ENCODE measurements around the gene COL27A1.
"Not testable (repeated sequence)": the region's sequence is repeated elsewhere in the genome, so short reads cannot be mapped to it uniquely, and the experiment has no call there.

The COL27A1 gene

DNA sequence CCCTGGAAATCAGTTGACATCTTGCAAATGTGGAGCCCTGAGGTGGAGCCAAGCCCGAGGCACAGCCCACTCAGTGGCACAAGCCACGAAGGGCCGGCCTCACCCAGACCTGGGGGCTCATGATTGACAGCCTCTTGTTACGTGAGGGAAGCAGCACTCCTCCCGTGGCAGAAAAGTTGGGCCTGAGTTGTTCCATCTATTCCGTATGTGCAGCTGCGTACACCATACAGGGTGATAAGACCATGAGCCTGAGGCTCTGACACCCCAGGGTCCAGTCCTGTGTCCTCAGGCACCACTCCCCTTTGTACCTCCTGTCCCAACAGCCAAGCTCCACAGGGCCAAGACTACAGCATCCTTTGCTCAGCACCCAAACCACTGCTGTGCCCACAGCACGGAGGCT lies 172.4 kb downstream of the COL27A1 start:
- TF ChIP-seq Cebpa-rat (IDR thresholded peaks at IDR 0.05) = no peak
- Histone ChIP-seq H3K4me2 (no peak overlapping the region), H3K4me3 (no peak overlapping the region), H3K4me1 (0 out of 20 replicates have a peak, but pooled peaks cover 0 to 5% (median 0%) of the 10 kb centered on the region in 10 experiments), H3K9ac (no peak overlapping the region), H3K27me3 (no peaks in the 10 kb centered on the region), H3K27ac (no peak overlapping the region), H3K36me3 (no peaks in the 10 kb centered on the region), H4K20me1 (peaks cover 0 to 4% (median 0%) of the 10 kb centered on the region in 11 experiments; a peak in 3 of 22 replicates), H3K9me3 (replicated peaks in 1 of 11) (peaks cover 0 to 8% (median 0%) of the 10 kb centered on the region in 11 experiments; a peak in 3 of 22 replicates)

- H3K9ac ChIP-seq; H3K4me3 ChIP-seq; H3K36me3 ChIP-seq; H4K20me1 ChIP-seq; H3K4me1 ChIP-seq; H3K27me3 ChIP-seq; H3K4me2 ChIP-seq; H3K27ac ChIP-seq; H3K9me3 ChIP-seq (replicated peaks in 1 of 11): not testable (repeated sequence)
These were observed 173.1 kb downstream of the COL27A1 start for GRCh38 chr9:114328357-114328820.

GRCh38 chr9:114328937-114329624 lies 173.7 kb downstream of the COL27A1 start:
- H4K20me1 ChIP-seq, H3K9ac ChIP-seq, H3K36me3 ChIP-seq: not testable (repeated sequence)

GRCh38 chr9:114329625-114330022 lies 174.3 kb downstream of the COL27A1 start, which contains the start of gene ORM2:
Gene ORM2 (plus strand): TSS chr9:114329869. CDS start chr9:114329905, 36 bp downstream.
- H3K4me1 ChIP-seq, H3K27ac ChIP-seq, H3K4me2 ChIP-seq, H3K4me3 ChIP-seq, H3K27me3 ChIP-seq, H3K36me3 ChIP-seq, H4K20me1 ChIP-seq, H3K9ac ChIP-seq: not testable (repeated sequence)
- H3K9me3 ChIP-seq (replicated peaks in 1 of 11) = peaks cover 0 to 11% (median 3%) of the 10 kb centered on the region in 11 experiments; a peak in 11 of 22 replicates

More at GRCh38 chr9:114328937-114329624, 173.7 kb downstream of the COL27A1 start:
- H3K27me3 ChIP-seq; H3K27ac ChIP-seq; H3K4me2 ChIP-seq; H3K4me3 ChIP-seq; H3K4me1 ChIP-seq; H3K9me3 ChIP-seq (replicated peaks in 1 of 11): not testable (repeated sequence)

GRCh38 chr9:114330636-114331035 lies 175.3 kb downstream of the COL27A1 start:
- H3K27ac ChIP-seq = no peak overlapping the region
- peaks cover 13 to 15% (median 14%) of the 10 kb centered on the region in 11 experiments for H3K36me3 ChIP-seq
- no peak overlapping the region for H3K4me3 ChIP-seq
- H3K9me3 ChIP-seq (replicated peaks in 1 of 11) = peaks cover 0 to 20% (median 8%) of the 10 kb centered on the region in 11 experiments; a peak in 11 of 22 replicates
- no peak overlapping the region for H3K9ac ChIP-seq
- no peak for TF ChIP-seq Cebpa-rat (IDR thresholded peaks at IDR 0.05)
- H3K27me3 ChIP-seq = no peaks in the 10 kb centered on the region
- peaks cover 0 to 4% (median 0%) of the 10 kb centered on the region in 11 experiments; a peak in 4 of 22 replicates for H4K20me1 ChIP-seq
- H3K4me1 ChIP-seq = peaks cover 0 to 11% (median 0%) of the 10 kb centered on the region in 10 experiments; a peak in 2 of 20 replicates
- no peak overlapping the region for H3K4me2 ChIP-seq

DNA sequence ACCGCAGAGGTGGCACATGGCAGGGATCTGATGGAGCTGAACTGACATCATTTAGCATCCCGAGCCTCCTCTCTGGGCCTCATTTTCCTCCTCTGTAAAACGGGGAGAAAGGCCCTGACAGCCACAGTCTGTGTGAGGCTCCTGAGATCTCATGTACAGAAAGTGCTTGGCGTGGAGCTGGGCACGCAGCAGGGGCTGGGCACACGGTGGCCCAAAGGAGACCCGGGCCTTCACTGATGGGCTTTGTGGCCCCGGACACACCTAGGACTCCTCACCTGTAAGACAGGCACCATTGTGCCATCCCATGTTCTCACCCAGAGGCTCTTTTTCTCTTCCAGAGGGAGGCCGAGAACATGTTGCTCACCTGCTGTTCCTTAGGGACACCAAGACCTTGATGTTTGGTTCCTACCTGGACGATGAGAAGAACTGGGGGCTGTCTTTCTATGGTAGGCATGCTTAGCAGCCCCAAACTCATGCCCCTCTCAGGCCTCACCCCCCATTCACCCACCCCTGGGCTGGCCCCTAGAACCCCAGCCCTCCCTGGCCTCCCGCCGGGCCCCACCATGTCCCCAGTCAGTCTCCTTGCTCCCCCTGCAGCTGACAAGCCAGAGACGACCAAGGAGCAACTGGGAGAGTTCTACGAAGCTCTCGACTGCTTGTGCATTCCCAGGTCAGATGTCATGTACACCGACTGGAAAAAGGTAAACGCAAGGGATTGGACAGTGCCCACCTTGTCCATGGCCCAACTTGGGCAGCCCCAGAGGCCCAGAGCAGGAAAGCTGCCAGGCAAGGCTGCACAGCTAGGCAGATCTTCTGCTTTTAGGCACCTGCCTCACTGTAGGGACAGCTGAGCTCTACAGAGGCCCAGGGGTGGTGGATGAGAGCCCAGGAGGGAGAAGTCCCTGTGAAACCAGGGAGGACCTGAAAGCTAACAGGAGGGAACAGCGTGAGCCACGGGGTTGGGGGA lies 176.2 kb downstream of the COL27A1 start:
- H3K9ac ChIP-seq, H3K27me3 ChIP-seq, H3K4me2 ChIP-seq, H3K27ac ChIP-seq, H3K4me3 ChIP-seq: not testable (repeated sequence)
- Histone ChIP-seq H4K20me1 (peaks cover 0 to 13% (median 0%) of the 10 kb centered on the region in 11 experiments; a peak in 4 of 22 replicates), H3K36me3 (peaks cover 21 to 23% (median 23%) of the 10 kb centered on the region in 11 experiments), H3K4me1 (peaks cover 0 to 13% (median 5%) of the 10 kb centered on the region in 10 experiments; a peak in 4 of 20 replicates), H3K9me3 (replicated peaks in 1 of 11) (peaks cover 0 to 29% (median 8%) of the 10 kb centered on the region in 11 experiments; a peak in 11 of 22 replicates)

DNA sequence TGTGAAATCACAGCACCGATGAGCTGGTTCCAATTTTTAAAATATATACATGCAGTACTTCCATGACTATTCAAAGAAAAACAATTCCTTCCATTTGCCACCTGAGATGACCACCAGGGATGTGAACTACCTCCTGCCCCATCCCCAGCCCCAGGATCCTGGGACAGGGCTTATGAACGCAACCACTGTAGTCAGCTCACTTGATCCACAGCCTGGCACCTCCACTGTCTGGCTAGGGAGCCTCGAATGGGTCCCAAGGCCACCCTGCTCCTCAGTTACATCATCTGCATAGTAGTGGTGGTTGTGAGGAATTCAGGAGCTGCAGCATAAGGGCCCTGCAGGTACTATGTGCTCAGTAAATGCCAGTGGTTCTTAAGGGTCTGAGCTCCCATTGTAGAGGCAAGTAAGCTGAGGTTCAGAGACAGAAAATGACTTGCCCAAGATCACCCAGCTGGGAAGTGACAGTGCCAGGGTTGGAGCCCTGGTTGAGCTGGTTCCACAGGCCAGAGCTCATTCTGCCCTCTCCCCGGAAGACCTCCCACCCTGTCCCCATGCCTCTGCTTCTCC lies 177.2 kb downstream of the COL27A1 start:
- H3K4me3 ChIP-seq, H3K27ac ChIP-seq, H3K27me3 ChIP-seq, H3K4me2 ChIP-seq, H3K9ac ChIP-seq: not testable (repeated sequence)
- H4K20me1 ChIP-seq = peaks cover 0 to 21% (median 6%) of the 10 kb centered on the region in 11 experiments; a peak in 12 of 22 replicates
- H3K4me1 ChIP-seq = peaks cover 0 to 13% (median 6%) of the 10 kb centered on the region in 10 experiments; a peak in 4 of 20 replicates
- peaks cover 0 to 28% (median 8%) of the 10 kb centered on the region in 11 experiments; a peak in 11 of 22 replicates for H3K9me3 ChIP-seq (replicated peaks in 1 of 11)
- peaks cover 31 to 34% (median 32%) of the 10 kb centered on the region in 11 experiments for H3K36me3 ChIP-seq

DNA sequence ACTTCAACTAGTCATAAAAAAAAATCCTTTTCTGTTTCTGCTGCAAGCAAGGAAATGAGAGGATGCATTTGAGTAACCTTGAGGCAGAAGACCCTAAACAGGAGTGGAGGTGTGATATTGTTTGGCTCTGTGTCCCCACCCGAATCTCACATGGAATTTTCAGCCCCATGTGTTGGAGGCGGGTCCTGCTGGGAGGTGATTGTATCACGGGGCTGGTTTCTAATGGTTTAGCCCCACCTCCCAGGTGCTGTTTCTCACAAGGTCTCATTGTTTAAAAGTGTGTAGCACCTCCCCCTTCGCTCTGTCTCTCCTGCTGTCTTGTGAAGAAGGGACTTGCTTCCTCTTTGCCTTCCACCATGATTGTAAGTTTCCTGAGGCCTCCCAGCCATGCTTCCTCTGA lies 178.4 kb downstream of the COL27A1 start:
- Histone ChIP-seq H3K36me3 (peaks cover 42 to 45% (median 44%) of the 10 kb centered on the region in 11 experiments), H3K9me3 (replicated peaks in 1 of 11) (peaks cover 0 to 22% (median 8%) of the 10 kb centered on the region in 11 experiments; a peak in 11 of 22 replicates), H4K20me1 (peaks cover 0 to 33% (median 16%) of the 10 kb centered on the region in 11 experiments; a peak in 18 of 22 replicates), H3K4me1 (peaks cover 0 to 13% (median 4%) of the 10 kb centered on the region in 10 experiments; a peak in 4 of 20 replicates)
- H3K27me3 ChIP-seq, H3K9ac ChIP-seq, H3K4me3 ChIP-seq, H3K4me2 ChIP-seq, H3K27ac ChIP-seq: not testable (repeated sequence)

Data from BLaER1 treated with 17β-estradiol and CSF1 and Interleukin-3, amounts not matched to agents 10 nM and 100 nM (cell line).